HG02763 (cell line): ENCODE results near the gene MCC.
A peak's percentile ranks its signal among the peaks of the same experiment; 100 is the strongest.

ENCODE experiments used
- ATAC-seq: cut with Tn5 transposase; IDR thresholded peaks from one replicate; pipeline ENCODE4 v1.9.1; 2021; ENCODE audit warnings: mild to moderate bottlenecking, moderate library complexity; ENCODE audit not compliant: unreplicated experiment

The MCC gene

DNA sequence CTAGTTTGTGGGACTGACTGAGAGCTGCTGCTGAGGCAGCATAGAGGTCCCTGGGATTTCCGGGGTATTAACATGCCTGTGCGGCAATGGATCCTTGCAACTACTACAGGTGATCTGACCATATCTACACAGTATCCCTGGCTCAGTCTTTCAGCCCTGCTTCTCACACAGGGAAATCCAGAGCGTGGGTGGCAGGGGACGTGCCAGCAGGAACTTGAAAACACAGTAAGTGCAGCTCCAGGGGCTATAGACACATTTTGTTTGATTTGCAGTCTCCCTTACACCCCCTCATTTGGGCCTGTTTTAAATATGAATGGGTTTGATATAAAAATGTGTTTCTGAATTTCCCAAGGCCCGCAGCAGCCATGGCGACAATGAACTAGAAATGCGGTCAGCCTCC is 302.2 kb downstream of the MCC start:
- no peak for ATAC-seq

DNA sequence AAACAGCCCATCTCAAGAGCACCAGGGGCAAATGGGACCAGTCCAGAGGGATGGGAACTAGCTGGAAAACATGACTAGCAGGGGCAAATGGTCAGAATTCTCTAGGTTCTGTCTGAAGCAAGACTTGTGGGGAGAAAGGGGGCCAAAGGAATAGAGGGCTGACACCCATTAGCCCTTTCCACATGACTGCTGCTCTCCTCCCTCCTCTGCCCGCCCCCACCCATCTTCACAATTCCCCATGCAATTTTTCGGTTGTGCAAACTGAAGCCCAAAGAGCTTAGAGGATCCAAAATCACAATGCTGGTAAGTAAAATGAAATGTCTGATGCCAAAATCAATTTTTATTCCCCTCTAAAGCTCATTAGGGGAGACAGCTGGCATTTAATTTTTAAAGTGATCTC is 304.6 kb downstream of the MCC start:
- ATAC-seq, result no peak

DNA sequence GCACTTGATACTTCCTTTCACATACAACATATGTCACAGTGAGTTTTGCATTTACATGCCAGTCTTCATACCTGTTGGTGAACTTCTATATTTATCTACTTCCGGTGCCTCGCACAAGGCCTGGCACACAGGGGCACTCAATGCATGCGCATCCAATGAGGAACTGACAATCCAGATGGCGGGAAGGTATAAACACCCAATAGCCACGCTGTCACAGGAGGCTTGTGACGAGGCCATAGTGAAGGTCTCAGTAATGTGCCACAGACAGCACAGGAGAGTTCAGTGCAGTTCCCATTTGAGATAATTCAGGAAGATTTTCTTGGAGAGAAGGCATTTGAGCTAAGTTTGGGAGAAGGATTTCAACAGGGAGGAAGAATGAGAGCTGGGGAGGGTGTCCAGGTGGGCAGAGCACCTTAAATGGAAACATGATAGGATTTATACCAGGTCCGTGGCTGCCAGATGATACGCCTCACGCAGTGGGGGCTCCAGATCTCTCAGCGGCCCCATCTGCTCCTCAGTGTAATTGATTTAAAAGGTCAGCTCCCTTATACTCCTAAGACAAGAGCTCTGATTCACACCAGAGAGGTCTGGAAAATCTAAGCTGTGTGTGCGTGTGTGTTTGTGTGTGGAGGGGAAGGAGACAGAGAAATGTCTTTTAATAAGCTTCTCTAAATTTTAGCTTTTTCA is 305.5 kb downstream of the MCC start:
- ATAC-seq, result no peak

DNA sequence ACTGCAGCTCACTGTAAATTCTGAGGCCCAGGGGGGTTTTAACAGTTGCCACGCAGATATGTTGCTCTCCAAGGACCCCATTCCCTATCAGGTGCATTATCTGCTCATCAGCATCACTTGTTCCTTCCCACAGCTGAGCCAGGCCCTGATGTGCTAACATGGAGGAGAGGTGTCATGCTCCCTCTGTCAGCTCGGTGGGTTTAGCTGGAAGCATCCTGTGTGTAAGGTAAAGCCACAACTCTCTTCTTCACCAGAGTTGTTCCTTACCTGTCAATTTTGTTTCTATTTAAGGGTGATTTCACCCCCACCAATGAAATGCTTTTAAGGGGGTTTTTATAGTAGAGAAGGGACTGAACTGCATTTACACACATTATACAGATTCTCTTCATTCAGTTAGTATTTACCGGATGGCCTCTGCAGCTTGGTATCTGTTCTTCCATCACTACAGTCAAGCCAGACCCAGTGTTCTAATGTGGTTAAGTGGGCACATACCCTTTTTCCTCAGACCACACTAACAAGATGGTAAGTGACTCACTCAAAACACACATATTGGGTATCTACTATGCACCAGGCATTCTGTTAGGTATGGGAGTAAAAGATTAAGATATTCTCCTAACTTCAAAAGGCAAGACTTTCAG is 306.3 kb downstream of the MCC start:
- no peak for ATAC-seq

DNA sequence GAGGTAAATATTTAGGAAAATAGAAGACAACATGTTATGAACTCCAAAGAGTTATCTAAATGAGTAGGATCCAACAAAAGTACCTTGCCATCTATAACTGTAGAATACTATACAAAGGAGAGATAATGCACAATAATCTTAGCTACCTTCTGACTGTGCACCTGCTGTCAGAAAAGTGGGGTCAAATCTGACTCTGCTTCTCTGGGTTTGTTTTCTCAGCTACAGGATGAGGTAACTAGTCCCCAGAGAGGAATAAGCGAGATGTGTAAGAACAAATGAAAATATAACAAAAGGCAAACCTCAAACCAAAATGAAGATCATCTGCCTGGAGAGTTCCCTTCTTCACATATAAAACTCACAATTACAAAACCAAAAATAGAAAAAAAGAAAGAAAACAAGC is 306.8 kb downstream of the MCC start:
- no peak for ATAC-seq

DNA sequence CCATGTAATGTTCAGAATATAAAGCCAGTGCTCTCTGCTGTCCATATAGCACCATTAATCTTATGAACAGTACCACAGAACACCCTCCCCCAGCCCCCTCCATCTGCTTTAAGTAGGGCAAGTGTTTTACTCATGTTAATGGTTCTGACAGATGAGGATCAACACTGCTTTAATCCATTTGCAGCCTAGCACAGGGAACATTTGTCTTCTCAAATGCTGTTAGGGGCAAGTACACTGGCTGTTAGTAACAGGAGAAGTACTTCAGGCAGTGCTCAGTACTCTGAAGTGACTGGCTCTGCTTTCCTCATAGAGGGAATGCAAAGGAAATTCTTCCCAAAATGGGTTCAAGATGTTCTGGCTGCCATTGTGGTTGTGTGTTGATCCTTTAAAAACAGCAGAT is 309.1 kb downstream of the MCC start:
- no peak for ATAC-seq

DNA sequence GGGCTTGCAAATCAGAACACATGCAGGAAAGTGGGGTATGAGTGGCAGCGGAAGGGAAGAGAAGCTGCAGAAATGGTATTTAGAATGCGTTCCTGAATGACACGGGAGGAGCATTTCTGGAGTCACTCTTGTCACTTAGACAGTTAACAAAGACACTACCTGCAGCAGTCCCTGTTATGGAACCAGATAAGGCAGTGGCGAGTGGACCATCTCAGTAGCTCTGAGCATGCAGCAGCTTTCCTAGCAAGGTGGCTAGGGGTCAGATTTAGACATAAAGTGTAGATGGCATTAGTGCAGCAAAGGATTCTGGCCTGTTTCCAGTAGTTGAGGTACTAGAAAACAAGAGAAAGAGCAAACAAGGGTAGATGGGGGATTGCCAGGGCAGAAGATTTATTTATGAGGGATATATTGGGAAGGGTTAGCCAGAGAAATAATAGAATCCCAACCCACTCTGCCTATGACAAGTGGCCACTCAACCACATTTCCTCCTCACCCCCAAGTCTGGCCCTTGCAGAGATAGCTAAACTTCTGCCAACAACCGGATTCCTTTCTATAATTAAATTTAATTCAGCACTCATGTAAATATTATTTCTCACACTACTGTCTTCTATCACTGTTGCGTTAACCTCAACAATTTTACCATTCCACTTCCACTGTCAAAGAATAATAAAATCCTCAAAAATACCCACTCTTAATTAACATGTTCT is 310.0 kb downstream of the MCC start:
- no peak for ATAC-seq

DNA sequence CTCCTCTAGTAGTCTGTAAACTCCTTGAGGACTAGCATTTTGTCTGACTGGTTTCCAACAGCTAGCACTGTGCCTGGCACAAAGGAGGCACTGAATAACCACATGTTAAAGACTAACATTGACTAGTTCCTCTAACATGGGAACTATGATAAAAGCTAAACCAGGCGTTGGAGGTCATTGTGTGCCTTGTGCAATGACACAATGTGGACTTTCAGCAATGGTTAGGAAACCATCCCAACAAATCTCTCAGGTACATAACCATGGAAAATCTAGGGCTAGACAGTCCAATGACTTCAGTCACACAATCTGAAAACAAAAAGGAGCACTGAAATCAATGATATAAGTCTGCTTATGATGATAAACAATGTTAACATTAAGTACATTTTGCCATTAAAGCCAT is 311.0 kb downstream of the MCC start:
- ATAC-seq, result no peak

DNA sequence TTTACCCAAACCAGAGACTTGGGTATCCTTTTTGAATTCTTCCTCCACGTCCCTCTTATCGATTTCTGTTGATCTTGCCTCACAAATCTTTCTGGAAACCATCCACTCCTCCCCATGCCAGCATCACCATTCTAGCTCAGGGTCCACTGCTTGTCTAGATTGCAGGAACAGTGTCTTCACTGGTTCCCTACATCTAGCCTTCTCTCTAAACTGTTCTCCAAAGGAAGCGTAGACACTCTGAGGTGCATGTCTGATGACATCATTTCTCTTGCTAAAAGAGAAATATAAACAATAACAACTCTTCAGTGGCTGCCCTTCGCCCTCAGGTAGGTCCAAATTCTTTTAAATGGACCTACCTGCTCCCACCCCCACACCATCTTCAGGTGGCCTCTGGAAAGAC is 311.5 kb downstream of the MCC start:
- ATAC-seq, result no peak

DNA sequence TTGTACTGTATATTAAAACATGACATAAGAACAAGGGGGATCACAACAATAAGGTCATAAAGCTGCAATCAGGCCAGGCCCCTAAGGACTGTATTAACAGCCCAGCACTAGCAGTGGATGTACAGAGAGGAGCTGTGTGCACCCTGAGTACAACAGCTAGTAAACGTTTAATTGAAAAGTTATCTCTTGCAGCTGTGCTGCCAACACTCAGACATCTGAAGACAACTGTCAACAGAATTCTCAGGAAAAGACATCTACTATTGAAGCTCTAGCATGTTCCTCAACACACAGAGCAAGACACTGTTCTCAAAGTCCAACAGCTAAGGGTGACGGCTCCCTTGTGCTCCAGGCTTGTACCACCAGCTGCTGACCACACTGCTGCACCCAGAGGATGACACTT is 312.1 kb downstream of the MCC start:
- no peak for ATAC-seq

DNA sequence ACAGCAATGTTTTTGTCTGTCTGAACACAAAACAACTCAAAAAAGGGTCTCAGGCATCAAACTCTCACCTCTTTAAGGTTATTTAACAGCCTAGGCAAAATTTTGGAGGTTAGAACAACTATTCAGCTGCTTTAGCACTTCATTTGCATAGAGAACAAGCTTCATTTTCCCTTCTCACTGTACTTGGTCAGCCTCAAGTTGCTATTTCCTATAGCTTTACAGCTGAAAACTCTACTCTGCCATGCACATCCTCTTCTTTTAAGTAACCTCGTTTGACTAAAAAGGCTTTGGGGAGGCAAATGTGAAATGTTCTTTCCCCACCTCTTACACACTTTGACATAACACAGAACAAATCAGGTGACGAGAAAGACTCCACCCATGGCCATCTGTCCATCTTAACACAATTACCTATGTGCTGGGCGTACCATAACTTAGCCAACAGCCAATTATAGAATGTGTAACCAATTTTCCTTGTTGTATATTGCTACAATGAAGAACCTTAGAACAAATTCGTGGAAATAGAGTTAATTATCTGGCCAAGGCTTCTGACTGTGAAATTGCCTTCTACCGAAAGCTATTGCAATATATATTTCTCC is 315.9 kb downstream of the MCC start:
- peak; percentile 65 for ATAC-seq

DNA sequence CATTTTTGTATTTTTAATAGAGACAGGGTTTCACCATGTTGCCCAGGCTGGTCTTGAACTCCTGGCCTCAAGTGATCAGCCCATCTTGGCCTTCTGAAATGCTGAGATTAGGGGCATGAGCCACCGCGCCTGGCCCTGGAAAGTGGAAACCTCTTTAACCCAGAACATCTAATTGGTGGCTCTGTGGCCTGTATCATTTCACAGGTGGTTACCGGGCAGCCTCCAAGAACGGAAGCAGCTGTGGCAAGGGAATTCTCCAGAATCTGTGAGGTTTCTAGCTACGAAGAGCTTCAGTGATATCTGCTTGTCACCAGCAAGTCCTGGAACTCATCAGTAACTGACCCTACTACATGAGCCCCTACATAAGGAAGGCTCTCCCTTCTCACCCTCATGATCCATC is 316.7 kb downstream of the MCC start:
- no peak for ATAC-seq

DNA sequence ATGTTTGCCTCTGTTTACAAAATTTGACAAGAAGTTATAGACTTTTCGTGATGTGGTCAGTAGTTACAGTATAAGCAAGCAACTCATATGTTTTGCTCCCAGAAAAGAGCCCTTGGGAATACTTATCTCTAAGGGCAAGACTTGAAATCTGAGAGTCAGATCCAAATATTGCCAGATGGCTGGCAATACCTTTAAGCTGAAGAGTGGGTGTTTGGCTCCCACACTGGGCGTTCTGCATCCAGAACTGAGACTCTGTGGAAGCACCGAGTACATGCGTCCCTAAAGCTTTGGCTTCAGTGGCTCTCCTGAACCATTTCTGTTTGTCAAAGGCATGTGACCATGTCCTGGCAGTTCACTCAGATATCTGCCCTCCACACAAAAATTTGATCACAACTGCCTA is 317.5 kb downstream of the MCC start:
- no peak for ATAC-seq

DNA sequence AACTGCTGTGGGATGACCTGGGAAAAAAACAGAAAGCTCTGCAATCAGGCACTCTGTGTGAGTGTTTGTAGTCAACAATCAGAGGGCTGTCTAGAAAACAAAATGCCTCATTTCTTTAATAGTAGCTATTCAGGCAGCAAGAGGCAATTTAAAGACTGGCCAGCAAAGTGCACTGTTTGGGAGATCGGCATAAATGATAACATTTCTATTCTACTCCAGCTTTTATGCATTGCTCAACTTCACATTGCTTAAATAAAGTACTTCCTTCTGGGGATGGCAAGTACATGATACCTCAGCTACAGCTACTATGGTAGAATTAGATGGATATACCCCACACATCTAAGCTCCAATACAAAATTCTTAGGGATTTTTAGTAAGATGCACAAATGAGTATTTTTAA is 318.5 kb downstream of the MCC start:
- ATAC-seq, result no peak

DNA sequence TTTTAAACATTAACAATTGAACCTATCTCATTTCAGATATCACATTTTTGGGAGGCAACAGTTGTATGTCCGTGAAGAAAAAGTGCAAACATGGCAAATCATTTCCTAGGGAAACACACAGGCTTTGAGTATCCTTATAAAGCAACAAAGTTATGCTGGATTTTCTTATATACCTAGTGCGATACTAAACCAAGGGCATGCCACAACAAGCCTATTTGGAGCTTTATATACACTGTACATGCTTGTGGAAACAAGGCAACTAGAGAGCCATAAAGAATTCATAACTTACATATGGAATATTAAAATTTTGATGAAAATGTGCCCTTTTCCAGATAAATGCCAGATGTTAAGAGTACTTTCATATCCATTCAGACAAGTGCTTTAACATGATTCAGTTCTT is 320.3 kb downstream of the MCC start:
- ATAC-seq, result no peak

DNA sequence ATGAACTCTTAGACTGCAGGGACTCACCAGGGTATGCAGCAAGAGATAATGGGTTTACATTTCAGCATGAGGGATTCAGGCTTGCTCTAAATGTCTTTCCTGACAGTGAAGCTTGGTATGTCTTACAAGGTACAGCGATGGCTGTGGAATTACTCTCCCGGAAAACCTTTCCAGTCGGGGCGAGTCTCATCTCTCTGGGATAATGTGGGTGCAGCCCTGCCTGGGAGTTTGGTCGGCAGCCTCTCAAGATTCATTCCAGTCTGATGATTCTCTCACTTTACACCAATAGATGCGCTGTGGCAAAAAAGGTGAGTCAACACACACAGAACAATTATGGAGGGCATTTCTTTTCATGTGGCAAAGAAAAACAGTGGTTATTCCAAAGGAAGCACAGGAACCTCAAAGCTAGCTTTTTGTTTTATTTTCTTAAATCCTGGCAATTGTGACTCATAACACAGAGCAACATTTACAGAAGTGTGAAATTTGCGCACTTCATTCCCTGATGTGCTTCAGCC is 321.3 kb downstream of the MCC start:
- no peak for ATAC-seq

DNA sequence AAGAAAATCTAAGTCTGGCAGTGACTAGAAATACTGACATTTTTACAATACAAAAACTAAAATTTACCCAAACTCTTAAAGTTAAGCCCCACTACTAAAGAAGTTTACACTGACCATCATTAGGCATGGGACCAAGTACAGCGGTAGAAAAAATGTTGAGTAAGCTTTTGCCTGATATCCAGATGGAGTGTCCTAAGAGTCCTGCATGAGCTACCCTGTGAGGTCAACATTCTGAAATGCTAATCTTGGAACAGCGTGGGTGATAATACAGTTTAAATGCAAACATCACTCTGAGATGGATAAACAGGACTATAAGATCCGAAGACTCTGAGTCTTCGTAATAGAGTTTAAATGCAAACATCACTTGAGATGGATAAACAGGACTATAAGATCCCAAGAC is 322.0 kb downstream of the MCC start:
- no peak for ATAC-seq

DNA sequence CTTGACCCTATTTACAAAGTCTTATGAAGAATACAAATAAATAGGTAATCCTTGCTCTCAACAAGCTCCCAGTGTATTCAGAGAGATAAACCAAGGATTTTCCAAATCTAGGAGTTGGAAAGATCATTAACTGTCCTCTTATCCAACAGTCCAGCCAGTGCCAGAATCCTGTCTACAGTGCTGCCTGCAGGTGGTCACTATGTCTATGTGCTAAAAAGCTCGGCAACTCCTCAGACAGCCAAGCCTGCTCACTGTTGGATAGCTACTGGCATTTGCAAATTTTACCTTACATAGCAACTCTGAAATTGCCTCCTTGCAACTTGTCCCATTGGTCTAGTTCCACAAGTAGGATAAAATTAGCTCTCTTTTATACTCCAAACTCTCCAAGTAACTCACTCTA is 324.2 kb downstream of the MCC start:
- no peak for ATAC-seq

DNA sequence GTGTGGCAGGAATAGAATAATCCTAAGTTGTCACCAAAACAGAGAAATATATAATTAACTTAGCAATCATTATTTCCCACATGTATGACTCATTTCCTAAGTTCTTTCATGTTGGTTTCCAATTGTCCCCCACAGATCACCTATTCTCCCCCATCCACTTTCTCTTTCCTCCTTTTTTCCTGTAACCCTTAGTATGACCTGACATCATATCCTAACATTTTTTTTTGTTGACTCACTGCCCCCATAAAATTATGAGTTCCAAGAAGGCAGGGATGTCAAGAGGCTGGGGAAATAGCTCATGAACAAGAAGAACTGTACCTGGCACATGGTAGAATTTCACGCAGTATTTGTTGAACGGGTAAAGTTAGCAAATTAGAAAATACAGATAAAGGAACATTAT is 324.9 kb downstream of the MCC start:
- no peak for ATAC-seq

DNA sequence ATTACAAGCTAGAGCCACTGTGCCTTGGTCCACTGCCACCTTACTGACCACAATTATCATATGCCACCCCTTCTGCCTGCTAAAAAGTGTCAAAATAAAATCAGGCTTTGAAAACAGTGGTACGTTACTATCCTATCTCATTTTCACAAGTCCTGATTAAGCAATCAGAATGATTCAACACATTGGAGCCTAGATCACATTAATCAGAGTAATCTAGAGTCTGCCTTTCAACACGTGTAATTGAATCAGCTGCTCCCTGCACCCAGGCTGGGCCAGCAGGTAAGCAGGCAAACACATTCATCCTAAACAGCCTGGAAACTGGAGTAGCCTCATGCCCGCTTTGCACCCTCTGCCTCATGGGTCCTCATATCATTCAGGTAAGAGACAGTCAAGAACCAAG is 325.5 kb downstream of the MCC start:
- ATAC-seq, result no peak

DNA sequence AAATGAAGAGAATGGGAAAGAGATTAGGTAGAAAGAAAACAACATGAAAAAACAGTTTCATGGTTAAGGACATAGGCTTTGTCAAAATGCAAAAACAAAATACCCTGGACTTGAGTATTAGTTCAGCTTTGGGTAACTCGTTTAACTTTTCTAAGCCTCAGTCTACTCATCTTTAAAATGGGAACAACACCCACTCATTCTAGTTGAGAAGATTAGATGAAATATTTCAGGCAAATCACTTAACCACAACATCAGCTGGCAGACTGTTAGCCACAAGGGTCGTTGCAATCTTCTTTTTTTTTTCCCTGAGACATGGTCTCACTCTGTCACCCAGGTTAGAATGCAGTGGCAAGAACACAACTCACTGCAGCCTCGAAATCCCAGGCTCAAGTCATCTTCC is 326.0 kb downstream of the MCC start:
- ATAC-seq, result no peak

DNA sequence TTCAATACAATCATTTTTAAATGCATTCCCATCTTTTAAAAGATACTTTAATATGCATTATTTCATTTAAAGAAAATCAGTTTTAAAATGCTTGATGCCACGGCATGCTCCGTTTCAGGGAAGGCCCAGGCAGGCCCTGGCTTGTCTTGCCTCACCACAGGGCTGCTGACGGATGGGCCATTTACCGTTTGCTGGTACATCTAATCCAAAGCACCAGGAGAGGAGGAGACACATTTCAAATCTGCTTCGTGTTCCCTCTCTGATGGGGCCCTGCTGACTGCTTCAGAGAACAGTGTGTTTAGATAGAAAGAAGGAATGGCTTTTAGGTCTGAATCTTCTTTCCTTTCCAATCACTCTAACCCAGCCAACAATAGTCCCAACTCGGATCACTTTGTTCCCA is 326.4 kb downstream of the MCC start:
- no peak for ATAC-seq
